ENCODE measurements around the gene RXRA. TPM values are rescaled to one million over a fixed set of nuclear protein-coding genes. Genes with fewer than 3 reads are reported as not detected.

RXRA gene
- total RNA-seq, 1 experiment from 2014 or later = 23.2 TPM

- Histone ChIP-seq H3K27me3 (ENCODE audit: control insufficient read depth, insufficient read depth, low read length) (no peaks in the 10 kb centered on the region), H3K4me3 (ENCODE audit: insufficient read depth, low read depth, low read length) (no peak overlapping the region), H3K36me3 (replicated peaks; ENCODE audit: control insufficient read depth, insufficient read depth, low read length) (no peaks in the 10 kb centered on the region)
- no peak for DNase-seq
Measured at GRCh38 chr9:134314039-134314949, 12.0 kb upstream of the RXRA start.

DNA sequence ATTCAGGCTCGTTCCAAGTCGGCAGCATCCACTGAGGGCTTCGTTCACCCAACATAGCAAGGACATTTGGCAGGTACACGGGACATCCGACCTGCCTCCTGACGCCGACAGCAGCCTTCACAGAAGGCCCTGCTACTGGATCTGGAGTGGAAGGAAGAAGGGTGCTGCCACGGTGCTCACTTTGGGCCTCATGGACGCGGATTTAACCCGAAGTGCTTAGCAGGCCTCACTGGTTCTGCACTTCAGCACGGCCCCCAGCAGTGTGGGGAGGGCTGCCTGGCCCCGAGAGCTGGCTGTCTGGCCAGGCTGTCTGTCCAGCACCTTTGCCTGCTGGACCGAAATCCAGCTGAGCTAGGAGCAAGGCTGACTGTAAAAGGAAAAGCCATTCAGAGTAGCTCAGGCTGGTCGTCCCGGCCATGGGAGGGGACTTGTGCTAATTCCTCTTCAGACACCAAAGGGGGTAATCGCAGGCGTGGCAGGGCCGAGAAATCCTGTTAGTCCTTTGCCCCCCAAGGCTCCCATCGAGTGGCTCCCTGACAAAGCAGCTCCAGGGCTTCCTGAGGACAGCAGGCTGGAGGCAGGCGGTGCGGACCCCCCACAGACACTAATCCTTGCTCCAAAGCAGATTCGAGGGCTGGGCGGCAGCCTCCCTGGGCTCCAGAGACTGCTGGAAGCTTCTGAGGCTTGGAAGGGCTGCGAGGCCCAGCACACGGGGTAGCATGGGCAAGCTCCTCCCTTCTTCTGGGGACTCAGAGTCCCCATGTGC is 11.1 kb upstream of the RXRA start:
- H3K36me3 ChIP-seq (replicated peaks; ENCODE audit: control insufficient read depth, insufficient read depth, low read length) = no peaks in the 10 kb centered on the region
- DNase-seq = peak; percentile 69
- H3K4me3 ChIP-seq (ENCODE audit: insufficient read depth, low read depth, low read length) = no peak overlapping the region
- no peaks in the 10 kb centered on the region for H3K27me3 ChIP-seq (ENCODE audit: control insufficient read depth, insufficient read depth, low read length)

- DNase-seq = no peak
- Histone ChIP-seq H3K36me3 (replicated peaks; ENCODE audit: control insufficient read depth, insufficient read depth, low read length) (no peaks in the 10 kb centered on the region), H3K4me3 (ENCODE audit: insufficient read depth, low read depth, low read length) (no peak overlapping the region), H3K27me3 (ENCODE audit: control insufficient read depth, insufficient read depth, low read length) (no peaks in the 10 kb centered on the region)
Measured at GRCh38 chr9:134315716-134316448, 10.4 kb upstream of the RXRA start.

DNA sequence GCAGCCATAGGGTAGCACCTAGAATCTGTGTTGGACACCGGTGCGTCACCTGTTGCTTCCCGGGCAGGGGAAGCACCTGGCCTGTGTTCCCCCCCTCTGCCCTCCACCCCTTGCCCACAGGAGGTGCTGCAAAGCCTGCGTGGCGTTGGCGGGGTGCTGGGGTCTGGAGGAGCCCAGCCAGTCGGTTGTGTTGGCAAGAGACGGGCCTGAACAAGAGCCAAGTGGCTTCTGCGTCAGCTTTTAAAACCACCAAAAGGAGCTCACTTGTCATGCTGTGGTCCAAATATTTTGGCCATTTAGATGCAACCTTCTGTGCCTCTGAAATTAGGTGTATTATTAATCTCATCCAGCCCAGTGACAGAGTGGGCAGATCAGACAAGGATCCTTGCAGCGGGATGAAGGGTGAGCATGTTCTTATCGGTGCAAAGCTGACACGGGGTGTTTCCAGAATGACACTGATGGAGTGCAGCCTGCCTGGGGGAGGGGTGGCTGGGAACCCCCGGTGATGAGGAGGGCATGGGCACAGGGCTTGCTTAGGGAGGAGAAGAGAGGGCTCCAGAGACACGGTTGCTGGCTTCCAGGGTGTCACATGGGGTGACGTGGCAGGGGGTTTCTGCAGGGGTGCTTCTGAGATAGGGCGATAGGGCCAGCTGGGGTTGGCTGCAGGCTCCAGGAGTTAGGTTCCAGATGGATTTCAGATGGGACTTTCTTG is 9.7 kb upstream of the RXRA start:
- Histone ChIP-seq H3K27me3 (ENCODE audit: control insufficient read depth, insufficient read depth, low read length) (no peaks in the 10 kb centered on the region), H3K36me3 (replicated peaks; ENCODE audit: control insufficient read depth, insufficient read depth, low read length) (no peaks in the 10 kb centered on the region), H3K4me3 (ENCODE audit: insufficient read depth, low read depth, low read length) (no peak overlapping the region)
- no peak for DNase-seq

DNA sequence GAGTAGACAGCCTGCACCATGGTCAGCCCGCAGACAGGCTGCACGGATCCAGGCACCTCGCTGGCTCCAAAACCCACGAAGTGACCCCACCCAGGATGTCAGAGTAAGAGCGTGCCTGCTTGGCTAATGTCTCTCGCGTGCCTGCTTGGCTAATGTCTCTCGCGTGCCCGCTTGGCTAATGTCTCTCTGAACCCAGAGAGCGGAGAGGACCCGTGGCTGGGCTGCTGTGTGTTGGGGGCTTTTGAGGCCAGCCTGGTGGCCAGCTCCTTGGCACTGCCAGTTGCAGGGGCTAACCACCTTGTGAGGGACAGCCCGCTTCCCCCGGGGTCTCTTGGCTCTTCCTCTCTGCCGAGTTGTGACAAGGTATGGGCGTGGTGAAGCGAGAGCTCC is 8.9 kb upstream of the RXRA start:
- Histone ChIP-seq H3K4me3 (ENCODE audit: insufficient read depth, low read depth, low read length) (no peak overlapping the region), H3K27me3 (ENCODE audit: control insufficient read depth, insufficient read depth, low read length) (no peaks in the 10 kb centered on the region), H3K36me3 (replicated peaks; ENCODE audit: control insufficient read depth, insufficient read depth, low read length) (no peaks in the 10 kb centered on the region)
- DNase-seq = no peak

- H3K4me3 ChIP-seq (ENCODE audit: insufficient read depth, low read depth, low read length) = no peak overlapping the region
- peaks cover 2% of the 10 kb centered on the region; the same call in 1 of the 2 replicates for H3K27me3 ChIP-seq (ENCODE audit: control insufficient read depth, insufficient read depth, low read length)
- no peaks in the 10 kb centered on the region for H3K36me3 ChIP-seq (replicated peaks; ENCODE audit: control insufficient read depth, insufficient read depth, low read length)
- no peak for DNase-seq
Measured at GRCh38 chr9:134317790-134318414, 8.4 kb upstream of the RXRA start.

DNA sequence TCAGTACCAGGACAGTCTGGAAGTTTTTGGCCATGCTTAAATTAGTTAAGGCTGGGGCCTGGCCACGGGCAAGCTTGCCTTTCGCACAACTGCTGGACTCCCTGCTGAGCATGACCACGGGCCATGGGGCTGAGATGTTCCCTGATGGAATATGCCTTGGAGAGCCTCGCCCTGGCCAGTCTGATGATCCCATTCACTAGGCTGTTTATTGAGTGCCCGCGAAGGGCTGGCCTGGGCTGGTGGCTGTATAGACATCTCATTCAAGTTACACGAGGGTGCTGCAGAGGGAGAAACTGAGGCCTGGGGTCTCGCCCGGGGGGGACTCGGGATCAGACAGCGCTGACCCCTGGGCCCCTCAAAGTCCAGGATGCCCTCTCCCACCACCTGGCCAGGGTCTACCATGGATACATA is 7.8 kb upstream of the RXRA start:
- no peak for DNase-seq
- no peaks in the 10 kb centered on the region for H3K36me3 ChIP-seq (replicated peaks; ENCODE audit: control insufficient read depth, insufficient read depth, low read length)
- peaks cover 2% of the 10 kb centered on the region; the same call in 1 of the 2 replicates for H3K27me3 ChIP-seq (ENCODE audit: control insufficient read depth, insufficient read depth, low read length)
- no peak overlapping the region for H3K4me3 ChIP-seq (ENCODE audit: insufficient read depth, low read depth, low read length)

DNA sequence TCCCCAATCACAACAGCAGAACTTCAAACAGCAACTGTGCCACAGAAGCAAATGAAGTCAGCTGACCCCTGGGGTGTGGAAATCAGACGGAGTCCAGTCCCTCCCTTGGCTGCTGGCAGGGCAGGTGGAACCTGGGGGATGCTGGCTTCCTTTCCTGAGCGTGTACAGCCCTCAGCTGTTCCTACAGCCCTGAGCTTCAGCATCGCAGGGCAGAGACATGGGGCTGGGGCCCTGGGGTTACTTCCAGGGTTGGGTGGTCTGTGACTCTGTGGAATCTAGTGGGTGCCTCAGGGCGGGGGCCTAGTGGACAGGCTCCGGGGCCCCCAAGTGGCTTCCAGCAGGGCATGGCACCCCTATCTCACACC is 7.3 kb upstream of the RXRA start:
- peaks cover 2% of the 10 kb centered on the region; the same call in 1 of the 2 replicates for H3K27me3 ChIP-seq (ENCODE audit: control insufficient read depth, insufficient read depth, low read length)
- no peak overlapping the region for H3K4me3 ChIP-seq (ENCODE audit: insufficient read depth, low read depth, low read length)
- no peak for DNase-seq
- no peaks in the 10 kb centered on the region for H3K36me3 ChIP-seq (replicated peaks; ENCODE audit: control insufficient read depth, insufficient read depth, low read length)

DNA sequence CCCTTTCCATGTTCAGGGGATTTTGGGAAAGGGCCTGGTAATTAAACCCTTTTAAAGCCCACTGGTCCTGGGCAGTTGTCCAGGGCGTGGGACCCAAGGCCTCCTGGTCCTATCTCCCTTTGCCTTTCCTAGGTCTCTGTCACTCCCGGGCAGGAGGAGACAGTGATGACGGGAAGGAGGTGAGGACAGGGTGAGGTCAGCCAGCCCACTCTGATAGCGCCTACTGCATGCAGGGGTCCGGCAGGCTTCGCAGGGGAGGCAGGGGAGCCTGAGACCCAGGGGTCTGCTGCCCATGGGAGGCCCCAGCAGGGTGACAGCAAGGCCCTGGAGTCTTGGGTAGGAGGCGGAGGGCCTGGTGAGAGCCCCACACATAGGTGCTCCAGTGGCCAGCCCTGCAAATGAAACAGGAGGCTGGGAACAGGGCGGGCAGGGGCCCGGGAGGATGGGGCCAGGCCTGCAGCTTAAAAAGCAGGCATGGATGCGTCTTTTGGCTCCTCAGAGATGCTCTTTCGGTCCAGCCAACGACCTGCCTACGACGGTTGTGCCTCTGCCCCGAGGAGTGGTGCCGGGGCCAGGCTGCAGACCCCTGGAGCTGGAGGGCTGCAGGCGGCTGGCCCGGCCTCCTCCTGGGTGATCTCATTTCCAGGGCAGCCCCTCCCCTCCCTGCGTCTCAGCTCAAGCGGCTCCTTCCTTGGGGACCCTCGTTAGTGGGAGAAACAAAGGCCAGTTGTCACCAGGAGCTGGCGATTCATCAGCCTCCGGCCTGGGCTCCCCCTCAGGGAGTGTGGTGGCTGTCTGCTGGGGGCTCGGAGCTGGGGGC is 6.7 kb upstream of the RXRA start:
- no peaks in the 10 kb centered on the region for H3K36me3 ChIP-seq (replicated peaks; ENCODE audit: control insufficient read depth, insufficient read depth, low read length)
- H3K27me3 ChIP-seq (ENCODE audit: control insufficient read depth, insufficient read depth, low read length) = peaks cover 2% of the 10 kb centered on the region; the same call in 1 of the 2 replicates
- DNase-seq = peak; percentile 76
- no peak overlapping the region for H3K4me3 ChIP-seq (ENCODE audit: insufficient read depth, low read depth, low read length)

GRCh38 chr9:134320126-134320867 is 6.0 kb upstream of the RXRA start:
- Histone ChIP-seq H3K36me3 (replicated peaks; ENCODE audit: control insufficient read depth, insufficient read depth, low read length) (no peaks in the 10 kb centered on the region), H3K4me3 (ENCODE audit: insufficient read depth, low read depth, low read length) (no peak overlapping the region)
- peak; percentile 61 for DNase-seq

DNA sequence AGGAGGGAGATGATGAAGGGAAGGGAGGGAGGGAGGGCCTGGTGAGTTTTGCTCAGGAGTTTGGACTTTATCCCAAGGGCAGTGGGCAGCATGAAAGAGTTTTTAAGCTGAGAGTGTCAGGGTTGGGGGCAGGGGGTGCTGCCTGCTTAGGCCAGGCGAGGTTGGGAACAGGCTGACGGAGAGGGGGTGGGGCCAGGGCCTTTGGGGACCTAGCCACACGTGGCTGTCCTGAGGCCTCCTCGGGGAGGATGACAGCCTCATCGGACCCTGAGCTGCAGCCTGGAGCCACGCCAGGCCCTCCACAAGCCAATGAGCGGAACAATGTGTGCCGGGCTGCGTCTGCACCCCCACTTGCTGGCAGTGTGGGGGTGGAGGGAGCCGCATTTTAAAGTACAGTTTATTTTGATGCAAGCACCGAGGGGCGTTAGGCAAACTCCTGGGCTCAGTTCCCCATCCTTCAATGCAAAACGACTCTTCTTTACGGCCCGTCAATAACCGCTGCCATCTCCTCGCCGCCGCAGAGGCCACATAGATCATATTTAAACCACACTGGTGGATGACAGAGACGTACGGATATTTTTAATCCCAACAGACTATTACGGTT is 5.3 kb upstream of the RXRA start:
- peak; percentile 69 for DNase-seq
- H3K4me3 ChIP-seq (ENCODE audit: insufficient read depth, low read depth, low read length) = no peak overlapping the region
- H3K36me3 ChIP-seq (replicated peaks; ENCODE audit: control insufficient read depth, insufficient read depth, low read length) = no peaks in the 10 kb centered on the region
- peaks cover 2% of the 10 kb centered on the region; the same call in 1 of the 2 replicates for H3K27me3 ChIP-seq (ENCODE audit: control insufficient read depth, insufficient read depth, low read length)

More at GRCh38 chr9:134320126-134320867, 6.0 kb upstream of the RXRA start:
- H3K27me3 ChIP-seq (ENCODE audit: control insufficient read depth, insufficient read depth, low read length) = peaks cover 2% of the 10 kb centered on the region; the same call in 1 of the 2 replicates

- no peaks in the 10 kb centered on the region for H3K36me3 ChIP-seq (replicated peaks; ENCODE audit: control insufficient read depth, insufficient read depth, low read length)
- no peak for DNase-seq
- H3K27me3 ChIP-seq (ENCODE audit: control insufficient read depth, insufficient read depth, low read length) = peaks cover 2% of the 10 kb centered on the region; the same call in 1 of the 2 replicates
- no peak overlapping the region for H3K4me3 ChIP-seq (ENCODE audit: insufficient read depth, low read depth, low read length)
Measured at GRCh38 chr9:134321531-134321930, 4.7 kb upstream of the RXRA start.

Data from H7 (cell line).